Neural progenitor cell (in vitro differentiated cells): ENCODE data around the gene PCDH15. TPM values are rescaled to one million over a fixed set of nuclear protein-coding genes. Genes with fewer than 3 reads are reported as not detected.

Source experiments
- DNase-seq: peaks from one replicate; pipeline ENCODE4 v3.0.0-alpha.2; 2016; ENCODE audit warnings: low spot score
- H2AFZ ChIP-seq: fragments of 200-600 bp; sonication (generic); replicated peaks from 2 replicates; pipeline ENCODE4 v1.6.1; 2016; ENCODE audit warnings: antibody characterized with exemption
- H3F3A ChIP-seq: fragments of 200-600 bp; sonication (generic); 2 replicates; pipeline ENCODE4 v1.6.1; 2016; ENCODE audit warnings: antibody characterized with exemption, low read depth
- H3K27ac ChIP-seq: fragments of 200-600 bp; sonication (generic); 2 replicates; pipeline ENCODE4 v1.5.1; 2016; ENCODE audit warnings: mild to moderate bottlenecking
- H3K27me3 ChIP-seq: fragments of 200-600 bp; sonication (generic); 2 replicates; pipeline ENCODE4 v1.6.1; 2016; ENCODE audit warnings: mild to moderate bottlenecking, moderate library complexity
- H3K36me3 ChIP-seq: fragments of 200-600 bp; sonication (generic); 2 replicates; pipeline ENCODE4 v1.5.1; 2016
- H3K4me1 ChIP-seq: fragments of 200-600 bp; sonication (generic); 2 replicates; pipeline ENCODE4 v1.6.1; 2016; ENCODE audit warnings: mixed run types
- H3K4me2 ChIP-seq: fragments of 200-600 bp; sonication (generic); 2 replicates; pipeline ENCODE4 v1.6.1; 2016
- H3K4me3 ChIP-seq: fragments of 200-600 bp; sonication (generic); 2 replicates; pipeline ENCODE4 v1.5.1; 2016
- H3K79me2 ChIP-seq: fragments of 200-600 bp; sonication (generic); 2 replicates; pipeline ENCODE4 v1.6.1; 2016; ENCODE audit warnings: low read depth
- H3K9ac ChIP-seq: fragments of 200-600 bp; sonication (generic); 2 replicates; pipeline ENCODE4 v1.6.1; 2016
- H3K9me3 ChIP-seq: fragments of 200-600 bp; sonication (generic); 2 replicates; pipeline ENCODE4 v1.5.1; 2016; ENCODE audit warnings: low read depth
- H4K20me1 ChIP-seq: fragments of 200-600 bp; sonication (generic); 2 replicates; pipeline ENCODE4 v1.6.1; 2016; ENCODE audit warnings: low read depth
- H3K27ac Mint-ChIP-seq: 3 replicates; pipeline ENCODE4 v1.8.0; 2021; ENCODE audit warnings: mixed read lengths
- H3K27me3 Mint-ChIP-seq: 2 replicates; pipeline ENCODE4 v1.8.0; 2022; ENCODE audit warnings: low read depth, mild to moderate bottlenecking, inconsistent platforms, moderate library complexity, mixed read lengths; ENCODE audit not compliant: insufficient read depth
- H3K36me3 Mint-ChIP-seq: 3 replicates; pipeline ENCODE4 v1.8.0; 2021; ENCODE audit warnings: mixed read lengths
- H3K4me1 Mint-ChIP-seq: 3 replicates; pipeline ENCODE4 v1.8.0; 2021; ENCODE audit warnings: mixed read lengths
- H3K4me3 Mint-ChIP-seq: 3 replicates; pipeline ENCODE4 v1.8.0; 2021; ENCODE audit warnings: mild to moderate bottlenecking, moderate library complexity, mixed read lengths
- H3K9me3 Mint-ChIP-seq: 3 replicates; pipeline ENCODE4 v1.8.0; 2020; ENCODE audit warnings: mixed read lengths
- EZH2 ChIP-seq: fragments of 200-600 bp; sonication (generic); IDR thresholded peaks from 2 replicates; pipeline ENCODE4 v1.6.1; 2017; ENCODE audit warnings: antibody characterized with exemption, mild to moderate bottlenecking, moderate library complexity
- EZH2phosphoT487 ChIP-seq: fragments of 200-600 bp; sonication (generic); IDR thresholded peaks from 2 replicates; pipeline ENCODE4 v1.6.1; 2017; ENCODE audit warnings: antibody characterized with exemption
- total RNA-seq: library from RNA; depleted of rRNA; stranded (reverse); fragments of >200 nt; gene quantifications from 2 replicates; pipeline ENCODE4 v1.2.3, GENCODE V29; 2015; ENCODE audit warnings: low replicate concordance
- TF ChIP-seq, protein P1 (sequence below): fragments of 200-600 bp; sonication (generic); IDR thresholded peaks from 2 replicates; pipeline ENCODE4 v1.5.1; 2017; ENCODE audit warnings: antibody characterized with exemption, mild to moderate bottlenecking

The PCDH15 gene
- total RNA-seq, 1 donor from 2014 or later, result 0.17 TPM

DNA sequence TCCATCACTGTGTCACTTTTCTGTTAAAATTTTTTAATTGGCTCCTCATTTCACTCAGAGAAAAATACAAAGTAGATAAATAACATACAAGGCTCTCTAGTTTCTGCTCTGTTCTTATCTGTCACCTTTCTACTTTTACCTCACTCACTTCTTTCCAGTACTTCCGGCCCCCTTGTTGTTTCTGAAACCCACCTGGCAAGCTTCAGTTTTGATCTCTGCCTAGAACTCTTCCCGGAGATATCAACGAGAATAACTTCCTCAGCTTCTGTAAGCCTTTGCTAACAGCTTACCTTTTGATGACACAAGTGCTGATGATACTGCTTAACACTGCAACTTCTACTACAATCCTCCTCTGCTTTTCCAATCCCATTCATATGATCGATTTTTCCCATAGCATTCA lies 566.2 kb downstream of the PCDH15 start:
- Histone ChIP-seq H3K27ac (no peak overlapping the region), H3K36me3 (no peaks in the 10 kb centered on the region), H3K9ac (no peak overlapping the region), H3K4me3 (no peak overlapping the region), H3K9me3 (no peaks in the 10 kb centered on the region), H3K79me2 (no peaks in the 10 kb centered on the region), H3K4me2 (no peak overlapping the region), H3K4me1 (no peaks in the 10 kb centered on the region), H4K20me1 (no peaks in the 10 kb centered on the region), H3F3A (no peaks in the 10 kb centered on the region), H3K27me3 (no peaks in the 10 kb centered on the region), H2AFZ (no peak overlapping the region)
- no peak overlapping the region for H3K4me3 Mint-ChIP-seq
- TF ChIP-seq EZH2phosphoT487 (no peak), EZH2 (no peak)
- TF ChIP-seq, protein P1, sequence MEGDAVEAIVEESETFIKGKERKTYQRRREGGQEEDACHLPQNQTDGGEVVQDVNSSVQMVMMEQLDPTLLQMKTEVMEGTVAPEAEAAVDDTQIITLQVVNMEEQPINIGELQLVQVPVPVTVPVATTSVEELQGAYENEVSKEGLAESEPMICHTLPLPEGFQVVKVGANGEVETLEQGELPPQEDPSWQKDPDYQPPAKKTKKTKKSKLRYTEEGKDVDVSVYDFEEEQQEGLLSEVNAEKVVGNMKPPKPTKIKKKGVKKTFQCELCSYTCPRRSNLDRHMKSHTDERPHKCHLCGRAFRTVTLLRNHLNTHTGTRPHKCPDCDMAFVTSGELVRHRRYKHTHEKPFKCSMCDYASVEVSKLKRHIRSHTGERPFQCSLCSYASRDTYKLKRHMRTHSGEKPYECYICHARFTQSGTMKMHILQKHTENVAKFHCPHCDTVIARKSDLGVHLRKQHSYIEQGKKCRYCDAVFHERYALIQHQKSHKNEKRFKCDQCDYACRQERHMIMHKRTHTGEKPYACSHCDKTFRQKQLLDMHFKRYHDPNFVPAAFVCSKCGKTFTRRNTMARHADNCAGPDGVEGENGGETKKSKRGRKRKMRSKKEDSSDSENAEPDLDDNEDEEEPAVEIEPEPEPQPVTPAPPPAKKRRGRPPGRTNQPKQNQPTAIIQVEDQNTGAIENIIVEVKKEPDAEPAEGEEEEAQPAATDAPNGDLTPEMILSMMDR, result no peak
- H3K4me1 Mint-ChIP-seq, result no peaks in the 10 kb centered on the region
- peaks cover 11% of the 10 kb centered on the region for H3K9me3 Mint-ChIP-seq
- H3K27me3 Mint-ChIP-seq, result no peaks in the 10 kb centered on the region
- no peaks in the 10 kb centered on the region for H3K36me3 Mint-ChIP-seq
- no peak for DNase-seq
- H3K27ac Mint-ChIP-seq, result no peak overlapping the region

DNA sequence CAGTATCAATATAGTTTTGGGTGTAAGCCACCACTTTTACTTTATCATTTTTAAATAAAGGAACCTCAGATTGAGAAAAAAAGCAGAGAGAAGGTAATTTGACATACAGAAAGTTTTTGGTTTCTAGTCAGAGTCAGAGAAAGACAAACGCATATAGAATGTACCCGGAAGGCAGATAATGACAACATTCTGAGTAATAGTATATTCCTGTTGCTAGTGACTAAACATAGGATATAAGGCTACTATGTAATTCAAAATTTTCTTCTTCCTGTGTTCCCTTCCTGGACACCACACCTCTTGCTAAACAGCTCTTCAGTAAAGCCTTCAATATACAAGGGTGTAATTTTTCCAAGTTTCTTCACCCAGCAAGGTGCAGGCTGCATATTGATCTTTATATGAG lies 597.6 kb downstream of the PCDH15 start:
- H3K36me3 Mint-ChIP-seq, result no peaks in the 10 kb centered on the region

GRCh38 chr10:54198051-54198450 lies 603.0 kb downstream of the PCDH15 start:
- Mint-ChIP-seq H3K36me3 (no peaks in the 10 kb centered on the region), H3K4me3 (no peak overlapping the region), H3K4me1 (no peaks in the 10 kb centered on the region), H3K27ac (no peak overlapping the region), H3K27me3 (no peaks in the 10 kb centered on the region), H3K9me3 (no peaks in the 10 kb centered on the region)
- Histone ChIP-seq H3F3A (no peaks in the 10 kb centered on the region), H3K9me3 (no peaks in the 10 kb centered on the region), H3K4me2 (no peak overlapping the region), H3K27ac (no peak overlapping the region), H3K27me3 (no peaks in the 10 kb centered on the region), H3K4me3 (no peak overlapping the region), H2AFZ (no peak overlapping the region), H3K4me1 (no peaks in the 10 kb centered on the region), H3K9ac (no peak overlapping the region), H3K79me2 (no peaks in the 10 kb centered on the region), H3K36me3 (no peaks in the 10 kb centered on the region), H4K20me1 (no peaks in the 10 kb centered on the region)
- no peak for TF ChIP-seq EZH2
- TF ChIP-seq EZH2phosphoT487, result no peak
- TF ChIP-seq, protein P1, result no peak
- DNase-seq, result no peak

More for the DNA sequence above, 597.6 kb downstream of the PCDH15 start:
- H3K27ac Mint-ChIP-seq, result no peak overlapping the region
- H2AFZ ChIP-seq, result no peak overlapping the region
- no peaks in the 10 kb centered on the region for H3K27me3 Mint-ChIP-seq
- H3K9me3 Mint-ChIP-seq, result no peaks in the 10 kb centered on the region
- no peak overlapping the region for H3K27ac ChIP-seq
- H3K9me3 ChIP-seq, result no peaks in the 10 kb centered on the region
- H3K4me1 Mint-ChIP-seq, result no peaks in the 10 kb centered on the region
- H3K4me1 ChIP-seq, result no peaks in the 10 kb centered on the region
- no peak overlapping the region for H3K4me3 ChIP-seq
- H3K4me3 Mint-ChIP-seq, result no peak overlapping the region
- H3K79me2 ChIP-seq, result no peaks in the 10 kb centered on the region
- H3K27me3 ChIP-seq, result no peaks in the 10 kb centered on the region
- H3K9ac ChIP-seq, result no peak overlapping the region
- TF ChIP-seq EZH2phosphoT487, result no peak
- TF ChIP-seq, protein P1, result no peak
- no peak for TF ChIP-seq EZH2
- H4K20me1 ChIP-seq, result no peaks in the 10 kb centered on the region
- no peaks in the 10 kb centered on the region for H3K36me3 ChIP-seq
- DNase-seq, result no peak
- no peaks in the 10 kb centered on the region for H3F3A ChIP-seq
- no peak overlapping the region for H3K4me2 ChIP-seq

DNA sequence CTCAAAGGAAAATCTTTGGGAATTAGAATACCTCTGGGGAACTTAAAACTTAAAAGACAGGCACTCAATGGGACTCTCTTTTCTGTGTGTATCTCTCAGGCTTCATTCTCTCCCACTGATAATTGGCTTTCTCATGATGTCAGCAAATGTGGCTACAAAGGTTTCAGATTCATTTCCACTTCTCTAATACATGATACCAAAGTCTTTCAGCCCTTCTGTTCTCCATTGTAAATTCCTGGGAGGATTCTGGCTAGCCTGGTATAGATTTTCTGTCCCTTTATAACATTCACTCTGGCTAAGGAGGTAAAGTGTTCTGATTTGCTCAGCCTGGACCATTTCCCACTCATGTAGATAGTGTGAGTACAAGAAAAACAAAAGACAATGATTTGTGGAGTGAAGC lies 606.2 kb downstream of the PCDH15 start:
- no peak overlapping the region for H3K4me3 Mint-ChIP-seq
- H3K4me1 Mint-ChIP-seq, result no peaks in the 10 kb centered on the region
- Histone ChIP-seq H3K9ac (no peak overlapping the region), H4K20me1 (no peaks in the 10 kb centered on the region), H3K36me3 (no peaks in the 10 kb centered on the region), H3F3A (no peaks in the 10 kb centered on the region), H3K4me2 (no peak overlapping the region), H3K27me3 (no peaks in the 10 kb centered on the region), H3K27ac (no peak overlapping the region), H2AFZ (no peak overlapping the region), H3K4me1 (no peaks in the 10 kb centered on the region), H3K9me3 (no peaks in the 10 kb centered on the region), H3K4me3 (no peak overlapping the region), H3K79me2 (no peaks in the 10 kb centered on the region)
- H3K9me3 Mint-ChIP-seq, result no peaks in the 10 kb centered on the region
- no peaks in the 10 kb centered on the region for H3K36me3 Mint-ChIP-seq
- TF ChIP-seq, protein P1, result no peak
- TF ChIP-seq EZH2 (no peak), EZH2phosphoT487 (no peak)
- no peaks in the 10 kb centered on the region for H3K27me3 Mint-ChIP-seq
- DNase-seq, result no peak
- H3K27ac Mint-ChIP-seq, result no peak overlapping the region
